OCI-LY7 (cell line): ENCODE results near the gene PHLDA3. TPM values are rescaled to one million over a fixed set of nuclear protein-coding genes. Genes with fewer than 3 reads are reported as not detected.

Experiments used
- BruUV-seq: library from RNA; stranded (reverse); fragments of 400-500 nt; replicated peaks from 2 replicates; lab custom pipeline; 2021; lab: Mats Ljungman, UMichigan
- CTCF ChIA-PET: fragments of 300-600 bp; sonication (Branson Sonifier 250); formaldehyde crosslinking; loops from one replicate; lab custom pipeline; 2022; ENCODE audit warnings: antibody characterized with exemption; ENCODE audit not compliant: unreplicated experiment; lab: Charles Lee
- POLR2A ChIA-PET: fragments of 300-600 bp; sonication (Branson Sonifier 250); formaldehyde crosslinking; loops from one replicate; lab custom pipeline; 2022; ENCODE audit warnings: antibody characterized with exemption; lab: Charles Lee
- DNase-seq: peaks from one replicate; pipeline ENCODE4 v3.0.0-alpha.2; 2015; ENCODE audit warnings: low spot score
- H2AFZ ChIP-seq: fragments of 200-600 bp; sonication (generic), shearing (Covaris generic); 2 replicates; pipeline ENCODE4 v1.6.1; 2014; ENCODE audit warnings: mild to moderate bottlenecking, antibody characterized with exemption, low read length, moderate library complexity
- H3K27ac ChIP-seq: fragments of 200-600 bp; sonication (generic); 2 replicates; pipeline ENCODE4 v1.5.1; 2014; ENCODE audit warnings: mixed run types, low read depth, mild to moderate bottlenecking, moderate library complexity, low read length, inconsistent platforms; ENCODE audit not compliant: poor library complexity, severe bottlenecking
- H3K36me3 ChIP-seq: fragments of 200-600 bp; sonication (generic); 2 replicates; pipeline ENCODE4 v1.6.1; 2014; ENCODE audit warnings: mild to moderate bottlenecking, antibody characterized with exemption, low read length, moderate library complexity, mixed read lengths; ENCODE audit not compliant: insufficient read depth
- H3K4me1 ChIP-seq: fragments of 200-600 bp; sonication (generic); 2 replicates; pipeline ENCODE4 v1.5.1; 2014; ENCODE audit warnings: mild to moderate bottlenecking, low read length; ENCODE audit not compliant: insufficient read depth, poor library complexity, severe bottlenecking
- H3K4me2 ChIP-seq: fragments of 200-600 bp; sonication (generic); 2 replicates; pipeline ENCODE4 v1.6.1; 2014; ENCODE audit warnings: mild to moderate bottlenecking, low read length
- H3K4me3 ChIP-seq: fragments of 200-600 bp; sonication (generic); 2 replicates; pipeline ENCODE4 v1.5.1; 2014; ENCODE audit warnings: mild to moderate bottlenecking, low read depth, low read length; ENCODE audit not compliant: poor library complexity, severe bottlenecking
- H3K79me2 ChIP-seq: fragments of 200-600 bp; sonication (generic); 2 replicates; pipeline ENCODE4 v1.6.1; 2016; ENCODE audit warnings: low read depth, mild to moderate bottlenecking, low read length, moderate library complexity, mixed read lengths; ENCODE audit not compliant: insufficient read depth
- H3K9me2 ChIP-seq: fragments of 200-600 bp; sonication (generic); 2 replicates; pipeline ENCODE4 v1.6.1; 2016; ENCODE audit warnings: mild to moderate bottlenecking, low read length, mixed read lengths; ENCODE audit not compliant: insufficient read depth
- H3K9me3 ChIP-seq: fragments of 200-600 bp; sonication (generic); 2 replicates; pipeline ENCODE4 v1.6.1; 2014; ENCODE audit warnings: mild to moderate bottlenecking, mixed run types, low read length, mixed read lengths
- H4K20me1 ChIP-seq: fragments of 200-600 bp; sonication (generic); 2 replicates; pipeline ENCODE4 v1.6.1; 2014; ENCODE audit warnings: mild to moderate bottlenecking, antibody characterized with exemption, low read length, moderate library complexity, mixed read lengths; ENCODE audit not compliant: insufficient read depth
- EZH2phosphoT487 ChIP-seq: fragments of 200-600 bp; sonication (generic); IDR thresholded peaks from 2 replicates; pipeline ENCODE4 v1.6.1; 2018; ENCODE audit warnings: low read depth, borderline replicate concordance, mild to moderate bottlenecking, mixed run types, antibody characterized with exemption, low read length, moderate library complexity, mixed read lengths
- intact Hi-C: fragments of 100-400 bp; cut with micrococcal nuclease; formaldehyde crosslinking; loops from one replicate; pipeline ENCODE4 v1.10.0; 2022; ENCODE audit not compliant: unreplicated experiment
- total RNA-seq, 2 experiments: library from RNA; depleted of rRNA in 1 of 2; stranded (reverse); fragments of >200 nt in 1 of 2; shearing (Covaris generic) in 1 of 2; gene quantifications; 2 replicates each; pipeline ENCODE4 v1.2.3, GENCODE V29; 2014 to 2022
- TF ChIP-seq, protein P1 (sequence below): fragments of 200-600 bp; sonication (generic); conservative IDR thresholded peaks from 2 replicates; pipeline ENCODE4 v1.5.1; 2014; ENCODE audit warnings: mild to moderate bottlenecking, antibody characterized with exemption, low read length, moderate library complexity, mixed read lengths

PHLDA3 gene
- total RNA-seq, 2 experiments from 2014 or later = not detected

GRCh38 chr1:201505503-201505890 is 36.5 kb upstream of the PHLDA3 start:
- H3K79me2 ChIP-seq = peaks cover 33% of the 10 kb centered on the region; the same call in 1 of the 2 replicates
- peak overlapping the region; percentile 79 for H3K4me2 ChIP-seq
- intact Hi-C loops = loop anchor here (5.0 kb wide), 1 partner anchor 483 kb away; the partner anchor contains the start of gene KIF21B
- no peaks in the 10 kb centered on the region for H3K9me3 ChIP-seq
- H4K20me1 ChIP-seq = no peaks in the 10 kb centered on the region
- no peak for DNase-seq
- no peaks in the 10 kb centered on the region for H3K9me2 ChIP-seq
- POLR2A ChIA-PET = interaction anchor here (1.0 to 1.7 kb wide), 3 partner anchors 9 to 25 kb away, joined by 3 read pairs; no protein-coding TSS in a partner anchor
- H3K4me3 ChIP-seq = peak overlapping the region; percentile 80
- H2AFZ ChIP-seq = no peak overlapping the region
- CTCF ChIA-PET = interaction anchor here (1.4 kb wide), 1 partner anchor 23 kb away, joined by 5 read pairs; no protein-coding TSS in a partner anchor
- H3K4me1 ChIP-seq = peaks cover 82% of the 10 kb centered on the region
- TF ChIP-seq EZH2phosphoT487 = no peak
- TF ChIP-seq, protein P1, sequence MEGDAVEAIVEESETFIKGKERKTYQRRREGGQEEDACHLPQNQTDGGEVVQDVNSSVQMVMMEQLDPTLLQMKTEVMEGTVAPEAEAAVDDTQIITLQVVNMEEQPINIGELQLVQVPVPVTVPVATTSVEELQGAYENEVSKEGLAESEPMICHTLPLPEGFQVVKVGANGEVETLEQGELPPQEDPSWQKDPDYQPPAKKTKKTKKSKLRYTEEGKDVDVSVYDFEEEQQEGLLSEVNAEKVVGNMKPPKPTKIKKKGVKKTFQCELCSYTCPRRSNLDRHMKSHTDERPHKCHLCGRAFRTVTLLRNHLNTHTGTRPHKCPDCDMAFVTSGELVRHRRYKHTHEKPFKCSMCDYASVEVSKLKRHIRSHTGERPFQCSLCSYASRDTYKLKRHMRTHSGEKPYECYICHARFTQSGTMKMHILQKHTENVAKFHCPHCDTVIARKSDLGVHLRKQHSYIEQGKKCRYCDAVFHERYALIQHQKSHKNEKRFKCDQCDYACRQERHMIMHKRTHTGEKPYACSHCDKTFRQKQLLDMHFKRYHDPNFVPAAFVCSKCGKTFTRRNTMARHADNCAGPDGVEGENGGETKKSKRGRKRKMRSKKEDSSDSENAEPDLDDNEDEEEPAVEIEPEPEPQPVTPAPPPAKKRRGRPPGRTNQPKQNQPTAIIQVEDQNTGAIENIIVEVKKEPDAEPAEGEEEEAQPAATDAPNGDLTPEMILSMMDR = no peak
- no TSS peak for BruUV-seq
- peak overlapping the region; percentile 59 for H3K27ac ChIP-seq
- H3K36me3 ChIP-seq = no peaks in the 10 kb centered on the region

DNA sequence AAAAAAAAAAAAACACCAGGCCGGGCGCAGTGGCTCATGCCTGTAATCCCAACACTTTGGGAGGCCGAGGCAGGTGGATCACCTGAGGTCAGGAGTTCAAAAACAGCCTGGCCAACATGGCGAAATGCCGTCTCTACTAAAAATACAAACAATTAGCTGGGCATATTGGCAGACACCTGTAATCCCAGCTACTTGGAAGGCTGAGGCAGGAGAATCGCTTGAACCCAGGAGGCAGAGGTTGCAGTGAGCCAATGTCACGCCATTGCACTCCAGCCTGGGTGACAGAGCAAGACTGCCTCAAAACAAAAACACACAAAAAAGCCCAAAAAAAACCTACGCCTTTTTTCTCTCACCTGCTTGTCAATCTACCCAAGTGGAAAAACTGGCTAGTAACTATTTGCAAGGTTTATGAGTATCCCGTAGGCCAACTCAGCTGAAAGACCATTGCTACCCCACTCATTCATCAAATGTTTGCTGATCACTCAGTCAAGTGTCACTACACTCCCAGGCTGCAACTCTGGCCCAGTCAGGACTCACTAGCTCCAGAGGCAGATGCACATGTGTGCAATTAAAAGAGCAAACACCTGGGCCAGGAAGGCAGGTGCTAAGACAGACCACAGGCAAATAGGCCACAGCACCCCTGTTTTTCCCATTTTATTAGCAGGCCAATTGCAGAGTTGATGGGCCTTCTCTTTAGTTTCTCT is 36.0 kb upstream of the PHLDA3 start:
- peak; percentile 57 for DNase-seq
- TF ChIP-seq, protein P1 = no peak
- no peak for TF ChIP-seq EZH2phosphoT487
- Histone ChIP-seq H3K4me3 (peak overlapping the region; percentile 80), H2AFZ (no peak overlapping the region), H3K36me3 (no peaks in the 10 kb centered on the region), H3K9me3 (no peaks in the 10 kb centered on the region), H3K4me1 (peaks cover 77% of the 10 kb centered on the region), H3K4me2 (peak overlapping the region; percentile 79), H3K27ac (peak overlapping the region; percentile 59), H4K20me1 (no peaks in the 10 kb centered on the region), H3K79me2 (peaks cover 33% of the 10 kb centered on the region; the same call in 1 of the 2 replicates), H3K9me2 (no peaks in the 10 kb centered on the region)
- intact Hi-C loops = loop anchor here (5.0 kb wide), 1 partner anchor 483 kb away; the partner anchor contains the start of gene KIF21B
- ChIA-PET POLR2A (interaction anchor here (0.7 to 1.7 kb wide), 6 partner anchors 8 to 79 kb away, joined by 3 to 5 read pairs (median 3); no protein-coding TSS in a partner anchor), CTCF (interaction anchor here (1.4 to 3.1 kb wide), 2 partner anchors 8 to 23 kb away, joined by 5 to 24 read pairs; no protein-coding TSS in a partner anchor)
- no TSS peak for BruUV-seq
